K562 (cell line): Measurements from ENCODE around the gene KDM5A. TPM values are rescaled to one million over a fixed set of nuclear protein-coding genes. Genes with fewer than 3 reads are reported as not detected.

Experiments
- ATAC-seq: fragments of 200-7000 bp; cut with Tn5 transposase; 3 replicates; pipeline ENCODE4 v1.9.1; 2020; ENCODE audit warnings: moderate library complexity
- BruUV-seq: library from RNA; stranded (reverse); fragments of 400-500 nt; replicated peaks from 2 replicates; lab custom pipeline; 2021; lab: Mats Ljungman, UMichigan
- CTCF ChIA-PET: fragments of 300-600 bp; formaldehyde crosslinking; extraction: SDS; loops from one replicate; lab custom pipeline; 2021; ENCODE audit warnings: low intra/inter-chr PET ratio; lab: Yijun Ruan, JAX
- POLR2A ChIA-PET: fragments of 300-600, 350-650 bp; sonication (Branson Sonifier 250); formaldehyde crosslinking; extraction: SDS; loops from one replicate; lab custom pipeline; 2021; ENCODE audit warnings: antibody characterized with exemption, inconsistent platforms; lab: Yijun Ruan, JAX
- DNase-seq, 4 experiments: peaks; one replicate each; pipeline versions ENCODE4 v3.0.0 to v3.0.0-alpha.2; 2011 to 2018; ENCODE audit warnings: low spot score in 3 of 4, mixed read lengths in 3 of 4; ENCODE audit errors: extremely low read depth in 1 of 4
- FAIRE-seq: peaks from 2 replicates; lab custom pipeline; 2011; peaks lifted over from hg19 to GRCh38; lab: Jason Lieb, UNC
- H2AFZ ChIP-seq: 2 replicates; pipeline ENCODE4 v1.6.0; 2011; ENCODE audit warnings: low read depth, low read length, control low read depth, inconsistent platforms
- H3K27ac ChIP-seq: fragments of 200-600 bp; 3 replicates; pipeline ENCODE4 v1.8.0; 2011; ENCODE audit warnings: low read depth, mild to moderate bottlenecking, control low read depth, inconsistent platforms, low read length, moderate library complexity, mixed read lengths; ENCODE audit errors: extremely low read depth
- H3K27me3 ChIP-seq, 2 experiments: fragments of 300-600 bp in 1 of 2; 2 replicates in 1 of 2; 3 replicates in 1 of 2; pipeline versions ENCODE4 v1.6.0 to v1.8.0; 2011; ENCODE audit warnings: inconsistent platforms in 2 of 2, low read length in 2 of 2, mild to moderate bottlenecking in 1 of 2, mixed read lengths in 1 of 2, moderate library complexity in 1 of 2; ENCODE audit not compliant: control insufficient read depth in 2 of 2, insufficient read depth in 2 of 2
- H3K36me3 ChIP-seq: fragments of 300-600 bp; 3 replicates; pipeline ENCODE4 v1.8.0; 2011; ENCODE audit warnings: mild to moderate bottlenecking, low read length, inconsistent platforms; ENCODE audit not compliant: control insufficient read depth, insufficient read depth
- H3K4me1 ChIP-seq, 2 experiments: fragments of 200-600 bp in 1 of 2; replicated peaks in 1 of 2; 2 replicates in 1 of 2; 3 replicates in 1 of 2; pipeline versions ENCODE4 v1.5.1 to v1.8.0; 2011; ENCODE audit warnings: inconsistent platforms in 2 of 2, low read length in 2 of 2, mild to moderate bottlenecking in 1 of 2, mixed read lengths in 1 of 2, moderate library complexity in 1 of 2; ENCODE audit not compliant: control insufficient read depth in 2 of 2, insufficient read depth in 2 of 2
- H3K4me2 ChIP-seq: 2 replicates; pipeline ENCODE4 v1.6.1; 2011; ENCODE audit warnings: low read length, control low read depth, inconsistent platforms, mixed read lengths; ENCODE audit not compliant: insufficient read depth
- H3K4me3 ChIP-seq: fragments of 200-600 bp; sonication (generic), shearing (Covaris generic); 2 replicates; pipeline ENCODE4 v1.5.1; 2016; ENCODE audit warnings: control low read depth, inconsistent platforms
- H3K79me2 ChIP-seq: fragments of 200-600 bp; 3 replicates; pipeline ENCODE4 v1.8.0; 2011; ENCODE audit warnings: low read length, inconsistent platforms; ENCODE audit not compliant: control insufficient read depth, insufficient read depth
- H3K9ac ChIP-seq, 2 experiments: 2 replicates each; pipeline versions ENCODE4 v1.6.0 to v1.6.1; 2011; ENCODE audit warnings: low read depth in 2 of 2, low read length in 2 of 2, control low read depth in 1 of 2, inconsistent platforms in 1 of 2, mild to moderate bottlenecking in 1 of 2, mixed read lengths in 1 of 2; ENCODE audit not compliant: insufficient read depth in 1 of 2
- H3K9me1 ChIP-seq: one replicate; pipeline ENCODE4 v1.6.0; 2011; ENCODE audit warnings: inconsistent platforms, mild to moderate bottlenecking, low read length, moderate library complexity; ENCODE audit not compliant: control insufficient read depth, insufficient read depth
- H3K9me3 ChIP-seq: replicated peaks from 2 replicates; pipeline ENCODE4 v1.5.1; 2011; ENCODE audit warnings: low read depth, low read length, inconsistent platforms; ENCODE audit not compliant: control insufficient read depth, insufficient read depth
- H4K20me1 ChIP-seq: replicated peaks from 2 replicates; pipeline ENCODE4 v1.6.1; 2011; ENCODE audit warnings: low read length, inconsistent platforms, mixed read lengths; ENCODE audit not compliant: control insufficient read depth, insufficient read depth
- CBFA2T2 ChIP-seq: fragments of 450-650 bp; conservative IDR thresholded peaks from 2 replicates; pipeline ENCODE4 v1.6.1; 2017; ENCODE audit warnings: mild to moderate bottlenecking
- EP300 ChIP-seq: IDR thresholded peaks from 2 replicates; pipeline ENCODE4 v1.6.1; 2012; ENCODE audit warnings: low read length, improper control_type of control experiment
- HMG20B ChIP-seq: fragments of 250-450 bp; sonication (Bioruptor Pico); IDR thresholded peaks from 2 replicates; pipeline ENCODE4 v1.5.0; 2021; ENCODE audit warnings: mild to moderate bottlenecking
- MAFK ChIP-seq: IDR thresholded peaks from 2 replicates; pipeline ENCODE4 v1.6.1; 2011; ENCODE audit warnings: low read length, improper control_type of control experiment
- MTA1 ChIP-seq: fragments of 450-650 bp; IDR thresholded peaks from 2 replicates; pipeline ENCODE4 v1.6.1; 2017; ENCODE audit warnings: borderline replicate concordance
- SMARCC2 ChIP-seq: fragments of 450-650 bp; IDR thresholded peaks from 2 replicates; pipeline ENCODE4 v1.6.1; 2017; ENCODE audit warnings: antibody characterized with exemption, moderate library complexity, mild to moderate bottlenecking, low read depth
- SRSF1 ChIP-seq: fragments of 200-400 bp; formaldehyde crosslinking; IDR thresholded peaks from 2 replicates; pipeline ENCODE4 v1.6.1; 2017; ENCODE audit warnings: mild to moderate bottlenecking, low read depth, low read length, moderate library complexity
- ZNF197 ChIP-seq: fragments of 200-800 bp; sonication (Bioruptor generic); IDR thresholded peaks from 2 replicates; pipeline ENCODE4 v1.6.1; 2016; ENCODE audit warnings: low read depth, missing genetic modification characterization, missing compliant biosample characterization
- WGBS: fragments of 100-300 bp; shearing (Covaris generic); methylation state at CpG from one replicate; pipeline ENCODE4 v1.1.6; 2016; ENCODE audit warnings: low coverage, mixed read lengths; ENCODE audit not compliant: insufficient coverage; ENCODE audit errors: missing lambda C conversion rate; 5-methylcytosine and 5-hydroxymethylcytosine counted together
- in situ Hi-C: fragments of 300-500 bp; cut with MboI; formaldehyde crosslinking; loops from 4 replicates; pipeline ENCODE4 v1.15.0; 2018; ENCODE audit warnings: inconsistent platforms, mixed read lengths
- intact Hi-C: fragments of 100-400 bp; cut with micrococcal nuclease; formaldehyde crosslinking; loops from 2 replicates; pipeline ENCODE4 v1.14.2; 2022
- polyA plus RNA-seq, 8 experiments: library from polyadenylated mRNA; depleted of rRNA in 4 of 8; stranded (reverse) in 5 of 8; unstranded in 3 of 8; fragments of >200 nt; fragmentation: Nextera tagmentation in 2 of 8; fragmentation: Illumina TruSeq in 1 of 8; extraction: Ambion mirVana in 2 of 8; extraction: Trizol in 1 of 8; gene quantifications; 2 replicates each; pipeline versions ENCODE4 v1.2.1 to v1.2.3, GENCODE V29; 2011 to 2014; ENCODE audit warnings: inconsistent platforms in 1 of 8, missing spikeins in 1 of 8
- total RNA-seq, 7 experiments: library from RNA; depleted of rRNA in 6 of 7; stranded (reverse); fragments of >200 nt in 6 of 7; fragmentation: Illumina TruSeq in 2 of 7; extraction: Trizol in 2 of 7; gene quantifications; 2 replicates each; pipeline versions ENCODE4 v1.2.1 to v1.2.3, GENCODE V29; 2011 to 2021; ENCODE audit warnings: low replicate concordance in 1 of 7
- TF ChIP-seq, protein P1 (sequence below): fragments of 200-800 bp; sonication (Bioruptor generic); IDR thresholded peaks from 2 replicates; pipeline ENCODE4 v1.6.1; 2016; ENCODE audit warnings: missing genetic modification characterization, missing compliant biosample characterization

KDM5A gene
- total and polyA plus RNA-seq, 9 of the 15 experiments (the other 6 are each of a cell fraction or from before 2014, with no cell fraction given): 5.5 to 35.1 (median 13.1) TPM

DNA sequence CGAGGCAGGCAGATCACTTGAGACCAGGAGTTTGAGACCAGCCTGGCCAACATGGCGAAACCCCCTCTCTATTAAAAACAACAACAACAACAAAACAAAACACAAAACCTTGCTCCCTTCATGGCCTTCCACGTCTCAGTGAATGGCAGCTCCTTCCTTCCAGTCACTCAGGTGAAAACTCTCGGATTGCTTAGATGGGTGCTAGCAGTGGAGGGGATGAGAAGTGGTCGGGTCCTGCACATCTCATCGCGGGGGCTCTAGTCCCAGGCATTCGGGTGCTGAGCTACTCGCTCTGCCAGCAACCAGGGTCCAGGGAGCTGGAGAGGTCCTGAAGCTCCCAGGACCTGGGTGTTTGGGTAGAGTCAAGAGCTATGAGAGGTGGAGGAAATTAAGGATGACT lies 134.2 kb downstream of the KDM5A start:
- no peak overlapping the region for H2AFZ ChIP-seq
- no peak overlapping the region for H3K4me3 ChIP-seq
- no peak overlapping the region for H3K9ac ChIP-seq
- 40% methylated on average over 6 of the region's 9 CpGs for WGBS
- DNase-seq: no peak
- H3K4me1 ChIP-seq: no peaks in the 10 kb centered on the region; a peak in 3 of 5 replicates
- no peaks in the 10 kb centered on the region for H3K79me2 ChIP-seq
- no peak for ATAC-seq
- intact Hi-C loops: no loop called here
- no peaks in the 10 kb centered on the region for H4K20me1 ChIP-seq
- no peaks in the 10 kb centered on the region for H3K36me3 ChIP-seq
- no peaks in the 10 kb centered on the region for H3K9me1 ChIP-seq
- TF ChIP-seq SMARCC2 (no peak), EP300 (no peak), MAFK (no peak), ZNF197 (CRISPR knock-in tag) (no peak), CBFA2T2 (no peak), HMG20B (CRISPR knock-in tag) (no peak), MTA1 (no peak), SRSF1 (no peak)
- TF ChIP-seq, protein P1, sequence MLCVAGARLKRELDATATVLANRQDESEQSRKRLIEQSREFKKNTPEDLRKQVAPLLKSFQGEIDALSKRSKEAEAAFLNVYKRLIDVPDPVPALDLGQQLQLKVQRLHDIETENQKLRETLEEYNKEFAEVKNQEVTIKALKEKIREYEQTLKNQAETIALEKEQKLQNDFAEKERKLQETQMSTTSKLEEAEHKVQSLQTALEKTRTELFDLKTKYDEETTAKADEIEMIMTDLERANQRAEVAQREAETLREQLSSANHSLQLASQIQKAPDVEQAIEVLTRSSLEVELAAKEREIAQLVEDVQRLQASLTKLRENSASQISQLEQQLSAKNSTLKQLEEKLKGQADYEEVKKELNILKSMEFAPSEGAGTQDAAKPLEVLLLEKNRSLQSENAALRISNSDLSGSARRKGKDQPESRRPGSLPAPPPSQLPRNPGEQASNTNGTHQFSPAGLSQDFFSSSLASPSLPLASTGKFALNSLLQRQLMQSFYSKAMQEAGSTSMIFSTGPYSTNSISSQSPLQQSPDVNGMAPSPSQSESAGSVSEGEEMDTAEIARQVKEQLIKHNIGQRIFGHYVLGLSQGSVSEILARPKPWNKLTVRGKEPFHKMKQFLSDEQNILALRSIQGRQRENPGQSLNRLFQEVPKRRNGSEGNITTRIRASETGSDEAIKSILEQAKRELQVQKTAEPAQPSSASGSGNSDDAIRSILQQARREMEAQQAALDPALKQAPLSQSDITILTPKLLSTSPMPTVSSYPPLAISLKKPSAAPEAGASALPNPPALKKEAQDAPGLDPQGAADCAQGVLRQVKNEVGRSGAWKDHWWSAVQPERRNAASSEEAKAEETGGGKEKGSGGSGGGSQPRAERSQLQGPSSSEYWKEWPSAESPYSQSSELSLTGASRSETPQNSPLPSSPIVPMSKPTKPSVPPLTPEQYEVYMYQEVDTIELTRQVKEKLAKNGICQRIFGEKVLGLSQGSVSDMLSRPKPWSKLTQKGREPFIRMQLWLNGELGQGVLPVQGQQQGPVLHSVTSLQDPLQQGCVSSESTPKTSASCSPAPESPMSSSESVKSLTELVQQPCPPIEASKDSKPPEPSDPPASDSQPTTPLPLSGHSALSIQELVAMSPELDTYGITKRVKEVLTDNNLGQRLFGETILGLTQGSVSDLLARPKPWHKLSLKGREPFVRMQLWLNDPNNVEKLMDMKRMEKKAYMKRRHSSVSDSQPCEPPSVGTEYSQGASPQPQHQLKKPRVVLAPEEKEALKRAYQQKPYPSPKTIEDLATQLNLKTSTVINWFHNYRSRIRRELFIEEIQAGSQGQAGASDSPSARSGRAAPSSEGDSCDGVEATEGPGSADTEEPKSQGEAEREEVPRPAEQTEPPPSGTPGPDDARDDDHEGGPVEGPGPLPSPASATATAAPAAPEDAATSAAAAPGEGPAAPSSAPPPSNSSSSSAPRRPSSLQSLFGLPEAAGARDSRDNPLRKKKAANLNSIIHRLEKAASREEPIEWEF (CRISPR knock-in tag): no peak
- CTCF ChIA-PET: no interaction called here
- no TSS peak for BruUV-seq
- H3K4me2 ChIP-seq: no peak overlapping the region
- in situ Hi-C loops: no loop called here
- no peaks in the 10 kb centered on the region for H3K9me3 ChIP-seq
- peaks cover 0 to 10% of the 10 kb centered on the region in 2 experiments; a peak in 1 of 5 replicates for H3K27me3 ChIP-seq
- POLR2A ChIA-PET: interaction anchor here (0.6 kb wide), 1 partner anchor 59 kb away, joined by 3 read pairs; no protein-coding TSS in a partner anchor
- H3K27ac ChIP-seq: no peak overlapping the region
- FAIRE-seq: no peak
